Spleen (tissue), 7 donors: ENCODE data around the gene PRKACA.

ENCODE experiments used
- CTCF ChIP-seq, 11 experiments: fragments of 200-600 bp in 7 of 11; fragments of 450-650 bp in 4 of 11; sonication (generic) in 4 of 11; IDR thresholded peaks in 8 of 11; conservative IDR thresholded peaks in 3 of 11; 1 replicate in 7 of 11; 2 replicates in 4 of 11; pipeline versions ENCODE4 v1.4.0 to v1.8.0; 2016 to 2021; ENCODE audit warnings: antibody characterized with exemption in 11 of 11, inconsistent platforms in 4 of 11, mild to moderate bottlenecking in 1 of 11
- POLR2A ChIP-seq, 3 donors: fragments of 450-650 bp; IDR thresholded peaks; one replicate each; pipeline ENCODE4 v1.5.1; 2017; ENCODE audit warnings: antibody characterized with exemption in 3 of 3, mild to moderate bottlenecking in 1 of 3
- donor health status: DM: no; HTN: no; CAD: no; lungs with moderate emphysema.
- donor health status: DM: no; HTN: no; CAD: no.
- donor health status: DM: no; HTN: no; CAD: no.

GRCh38 chr19:14053032-14053431 is 64.5 kb downstream of the PRKACA start:
- no peak for TF ChIP-seq CTCF (IDR thresholded peaks at IDR 0.05 in 8 of 11, conservative IDR thresholded peaks at IDR 0.05 in 3 of 11)
- no peak for TF ChIP-seq POLR2A (IDR thresholded peaks at IDR 0.05)
